AG09319 (cell line): Measurements from ENCODE around the gene FANCD2.
"Not testable (repeated sequence)": the region's sequence is repeated elsewhere in the genome, so short reads cannot be mapped to it uniquely, and the experiment has no call there.

Experiments used
- DNase-seq: peaks from one replicate; pipeline ENCODE4 v3.0.0-alpha.2; 2010; ENCODE audit warnings: low read depth; ENCODE audit errors: extremely low read depth
- CTCF ChIP-seq: IDR thresholded peaks from 2 replicates; pipeline ENCODE4 v1.5.1; 2011; ENCODE audit warnings: low read depth, mild to moderate bottlenecking, inconsistent platforms, low read length, moderate library complexity

Gene FANCD2

GRCh38 chr3:10047876-10048275 is 21.6 kb downstream of the FANCD2 start:
- DNase-seq = no peak
- no peak for TF ChIP-seq CTCF

GRCh38 chr3:10053054-10053453 is 26.8 kb downstream of the FANCD2 start:
- not testable (repeated sequence) for DNase-seq

GRCh38 chr3:10055097-10055496 is 28.9 kb downstream of the FANCD2 start:
- TF ChIP-seq CTCF = no peak
- no peak for DNase-seq

GRCh38 chr3:10070077-10070476 is 43.8 kb downstream of the FANCD2 start:
- not testable (repeated sequence) for DNase-seq

- TF ChIP-seq CTCF = no peak
- DNase-seq = no peak
Observed at GRCh38 chr3:10074666-10075065, 48.4 kb downstream of the FANCD2 start.

- DNase-seq = no peak
- no peak for TF ChIP-seq CTCF
Observed at GRCh38 chr3:10081871-10082270, 55.6 kb downstream of the FANCD2 start.

GRCh38 chr3:10085738-10086137 is 59.5 kb downstream of the FANCD2 start:
- no peak for TF ChIP-seq CTCF
- no peak for DNase-seq

GRCh38 chr3:10088256-10088655 is 62.0 kb downstream of the FANCD2 start:
- TF ChIP-seq CTCF = no peak
- DNase-seq = no peak

- TF ChIP-seq CTCF = no peak
- DNase-seq = no peak
Observed at GRCh38 chr3:10090179-10090578, 63.9 kb downstream of the FANCD2 start.

GRCh38 chr3:10090774-10091173 is 64.5 kb downstream of the FANCD2 start:
- not testable (repeated sequence) for DNase-seq

- DNase-seq = not testable (repeated sequence)
Observed at GRCh38 chr3:10091387-10091786, 65.2 kb downstream of the FANCD2 start.
